Stomach (tissue), 4 donors: ENCODE results near the gene HES5.

Experiments used
- POLR2A ChIP-seq, 4 donors: fragments of 450-650 bp; IDR thresholded peaks; one replicate each; pipeline ENCODE4 v1.6.1; 2016; ENCODE audit warnings: antibody characterized with exemption in 4 of 4, control low read depth in 2 of 4, mild to moderate bottlenecking in 1 of 4, moderate library complexity in 1 of 4
- TF ChIP-seq, protein P1 (sequence below), 7 experiments: fragments of 450-650 bp in 4 of 7; fragments of 200-600 bp in 3 of 7; sonication (generic) in 3 of 7; IDR thresholded peaks; one replicate each; pipeline ENCODE4 v1.5.1; 2016 to 2019; ENCODE audit warnings: antibody characterized with exemption in 7 of 7, control low read depth in 2 of 7, mild to moderate bottlenecking in 1 of 7

DNA sequence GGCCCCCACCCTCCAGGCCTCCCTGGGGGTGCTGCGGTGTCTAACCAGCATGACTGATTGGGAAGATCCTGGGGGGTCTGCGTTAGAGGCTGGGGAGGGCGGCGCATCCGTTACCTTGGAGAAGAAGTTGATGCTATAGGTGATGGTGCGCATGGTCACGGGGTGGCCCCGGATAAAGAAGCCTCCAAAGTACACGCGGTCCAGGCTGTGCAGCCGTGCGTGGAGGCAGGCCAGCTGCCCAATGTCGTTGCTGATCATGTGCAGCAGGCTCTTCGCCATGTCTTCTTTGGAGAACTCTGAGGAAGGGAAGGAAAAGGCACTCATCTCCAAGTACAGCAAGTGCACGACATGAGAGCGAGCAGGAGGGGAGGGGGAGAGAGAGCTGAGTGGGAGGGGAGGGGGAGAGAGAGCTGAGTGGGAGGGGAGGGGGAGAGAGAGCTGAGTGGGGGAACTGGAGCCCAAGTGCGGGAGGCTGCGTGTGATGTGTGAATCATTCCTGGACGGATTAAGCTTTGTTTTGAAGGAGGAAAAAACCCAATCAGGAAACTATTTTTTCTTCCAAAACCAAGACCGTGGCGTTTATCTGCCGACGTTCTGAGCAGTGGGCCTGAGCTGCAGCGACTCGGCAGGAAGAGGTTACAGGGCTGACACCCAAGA is 10.9 kb downstream of the HES5 start:
- TF ChIP-seq, protein P1, sequence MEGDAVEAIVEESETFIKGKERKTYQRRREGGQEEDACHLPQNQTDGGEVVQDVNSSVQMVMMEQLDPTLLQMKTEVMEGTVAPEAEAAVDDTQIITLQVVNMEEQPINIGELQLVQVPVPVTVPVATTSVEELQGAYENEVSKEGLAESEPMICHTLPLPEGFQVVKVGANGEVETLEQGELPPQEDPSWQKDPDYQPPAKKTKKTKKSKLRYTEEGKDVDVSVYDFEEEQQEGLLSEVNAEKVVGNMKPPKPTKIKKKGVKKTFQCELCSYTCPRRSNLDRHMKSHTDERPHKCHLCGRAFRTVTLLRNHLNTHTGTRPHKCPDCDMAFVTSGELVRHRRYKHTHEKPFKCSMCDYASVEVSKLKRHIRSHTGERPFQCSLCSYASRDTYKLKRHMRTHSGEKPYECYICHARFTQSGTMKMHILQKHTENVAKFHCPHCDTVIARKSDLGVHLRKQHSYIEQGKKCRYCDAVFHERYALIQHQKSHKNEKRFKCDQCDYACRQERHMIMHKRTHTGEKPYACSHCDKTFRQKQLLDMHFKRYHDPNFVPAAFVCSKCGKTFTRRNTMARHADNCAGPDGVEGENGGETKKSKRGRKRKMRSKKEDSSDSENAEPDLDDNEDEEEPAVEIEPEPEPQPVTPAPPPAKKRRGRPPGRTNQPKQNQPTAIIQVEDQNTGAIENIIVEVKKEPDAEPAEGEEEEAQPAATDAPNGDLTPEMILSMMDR (IDR thresholded peaks at IDR 0.05) = no peak
- TF ChIP-seq POLR2A (IDR thresholded peaks at IDR 0.05) = no peak
